ENCODE measurements around the gene MSANTD1.

DNA sequence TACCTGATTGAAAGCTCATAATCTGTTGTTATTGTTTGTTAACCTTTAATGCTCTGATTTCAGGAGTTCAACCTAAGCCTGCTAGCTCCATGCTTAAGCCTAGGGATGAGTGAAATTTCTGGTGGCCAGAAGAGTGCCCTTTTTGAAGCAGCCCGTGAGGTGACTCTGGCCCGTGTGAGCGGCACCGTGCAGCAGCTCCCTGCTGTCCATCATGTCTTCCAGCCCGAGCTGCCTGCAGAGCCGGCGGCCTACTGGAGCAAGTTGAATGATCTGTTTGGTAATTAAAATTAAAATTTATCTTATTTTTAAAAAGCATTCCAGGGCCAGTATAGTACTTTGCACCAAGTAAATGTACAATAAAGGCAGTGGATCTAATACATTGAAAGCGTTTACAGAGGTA lies 37.1 kb upstream of the MSANTD1 start:
- TF ChIP-seq, protein P1, sequence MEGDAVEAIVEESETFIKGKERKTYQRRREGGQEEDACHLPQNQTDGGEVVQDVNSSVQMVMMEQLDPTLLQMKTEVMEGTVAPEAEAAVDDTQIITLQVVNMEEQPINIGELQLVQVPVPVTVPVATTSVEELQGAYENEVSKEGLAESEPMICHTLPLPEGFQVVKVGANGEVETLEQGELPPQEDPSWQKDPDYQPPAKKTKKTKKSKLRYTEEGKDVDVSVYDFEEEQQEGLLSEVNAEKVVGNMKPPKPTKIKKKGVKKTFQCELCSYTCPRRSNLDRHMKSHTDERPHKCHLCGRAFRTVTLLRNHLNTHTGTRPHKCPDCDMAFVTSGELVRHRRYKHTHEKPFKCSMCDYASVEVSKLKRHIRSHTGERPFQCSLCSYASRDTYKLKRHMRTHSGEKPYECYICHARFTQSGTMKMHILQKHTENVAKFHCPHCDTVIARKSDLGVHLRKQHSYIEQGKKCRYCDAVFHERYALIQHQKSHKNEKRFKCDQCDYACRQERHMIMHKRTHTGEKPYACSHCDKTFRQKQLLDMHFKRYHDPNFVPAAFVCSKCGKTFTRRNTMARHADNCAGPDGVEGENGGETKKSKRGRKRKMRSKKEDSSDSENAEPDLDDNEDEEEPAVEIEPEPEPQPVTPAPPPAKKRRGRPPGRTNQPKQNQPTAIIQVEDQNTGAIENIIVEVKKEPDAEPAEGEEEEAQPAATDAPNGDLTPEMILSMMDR (conservative IDR thresholded peaks at IDR 0.05): no peak
- TF ChIP-seq ZFX (IDR thresholded peaks at IDR 0.05): no peak

All from C4-2B (cell line).